ENCODE data around the gene DVL1. TPM values are rescaled to one million over a fixed set of nuclear protein-coding genes. Genes with fewer than 3 reads are reported as not detected.
A peak's percentile ranks its signal among the peaks of the same experiment; 100 is the strongest.

DVL1 gene
- total and polyA plus RNA-seq, 9 of the 15 experiments (the other 6 are each of a cell fraction or from before 2014, with no cell fraction given): 0.62 to 135 (median 24.3) TPM

GRCh38 chr1:1374929-1375662 is 25.9 kb upstream of the DVL1 start, which contains the start of gene AURKAIP1 (continued):
- TF ChIP-seq ZBTB40 (IDR thresholded peaks at IDR 0.05) (peak; percentile 100), ZBTB40 (CRISPR knock-in tag; IDR thresholded peaks at IDR 0.05) (no peak), ZNF717 (CRISPR knock-in tag; IDR thresholded peaks at IDR 0.05) (no peak), ZNF75A (CRISPR knock-in tag; IDR thresholded peaks at IDR 0.05) (no peak), DPF2 (IDR thresholded peaks at IDR 0.05) (no peak), TCF15 (CRISPR knock-in tag; IDR thresholded peaks at IDR 0.05) (no peak), GATAD2B (IDR thresholded peaks at IDR 0.05; ENCODE audit: borderline replicate concordance) (no peak; the same call in 1 of the 2 replicates), DEAF1 (CRISPR knock-in tag; IDR thresholded peaks at IDR 0.05) (no peak), ZFP30 (CRISPR knock-in tag; IDR thresholded peaks at IDR 0.05; ENCODE audit: borderline replicate concordance) (no peak), LCOR (CRISPR knock-in tag; IDR thresholded peaks at IDR 0.05) (peak; percentile 95), TAL1 (IDR thresholded peaks at IDR 0.05) (no peak), USF2 (CRISPR knock-in tag; IDR thresholded peaks at IDR 0.05) (no peak; the same call in 1 of the 2 replicates), CTBP1 (IDR thresholded peaks at IDR 0.05; ENCODE audit: borderline replicate concordance) (peak; percentile 99), MBD1 (CRISPR knock-in tag; IDR thresholded peaks at IDR 0.05) (no peak), CEBPB (tag; IDR thresholded peaks at IDR 0.05) (no peak)
